HCT116 (cell line): ENCODE measurements around the gene TATDN2. TPM values are rescaled to one million over a fixed set of nuclear protein-coding genes. Genes with fewer than 3 reads are reported as not detected.

Source experiments
- ATAC-seq: fragments of 200-7000 bp; cut with Tn5 transposase; 2 replicates; pipeline ENCODE4 v1.9.1; 2020; ENCODE audit warnings: mild to moderate bottlenecking, moderate library complexity
- BruUV-seq: library from RNA; stranded (reverse); fragments of 400-500 nt; replicated peaks from 2 replicates; lab custom pipeline; 2021; lab: Mats Ljungman, UMichigan
- CTCF ChIA-PET: fragments of 300-600 bp; sonication (Branson Sonifier 250); formaldehyde crosslinking; loops from one replicate; lab custom pipeline; 2021; ENCODE audit warnings: antibody characterized with exemption; lab: Charles Lee
- POLR2A ChIA-PET: fragments of 300-600, 350-600 bp; sonication (Branson Sonifier 250); formaldehyde crosslinking; loops from one replicate; lab custom pipeline; 2021; ENCODE audit warnings: antibody characterized with exemption; lab: Charles Lee
- RAD21 ChIA-PET, 2 experiments: fragments of 300-600 bp; sonication (Branson Sonifier 250); formaldehyde crosslinking; loops; one replicate each; lab custom pipeline; 2023; ENCODE audit warnings: low total read pairs in 2 of 2; ENCODE audit not compliant: uncharacterized antibody in 2 of 2, unreplicated experiment in 2 of 2, low non-redundant PET in 1 of 2; lab: Charles Lee
- DNase-seq: peaks from one replicate; pipeline ENCODE4 v3.0.0-alpha.2; 2010; ENCODE audit warnings: low read depth, low spot score
- H2AFZ ChIP-seq: fragments of 200-600 bp; shearing (Covaris generic), sonication (generic); 2 replicates; pipeline ENCODE4 v1.6.1; 2017; ENCODE audit warnings: low read depth, mixed run types, mixed read lengths, antibody characterized with exemption, low read length; ENCODE audit not compliant: poor library complexity, severe bottlenecking
- H3K27ac ChIP-seq: 2 replicates; pipeline ENCODE4 v1.5.1; 2012; ENCODE audit warnings: low read depth, low read length
- H3K27me3 ChIP-seq: fragments of 200-600 bp; sonication (generic); 2 replicates; pipeline ENCODE4 v1.6.1; 2016; ENCODE audit warnings: mixed run types, low read length, mixed read lengths; ENCODE audit not compliant: insufficient read depth
- H3K36me3 ChIP-seq, 2 experiments: fragments of 200-500 bp in 1 of 2; fragments of 200-600 bp in 1 of 2; sonication (Bioruptor generic) in 1 of 2; sonication (generic) in 1 of 2; 2 replicates each; pipeline versions ENCODE4 v1.5.1 to v1.6.1; 2014 to 2016; ENCODE audit warnings: low read length in 2 of 2, inconsistent platforms in 1 of 2, mixed read lengths in 1 of 2, mixed run types in 1 of 2; ENCODE audit not compliant: insufficient read depth in 2 of 2, control insufficient read depth in 1 of 2
- H3K4me1 ChIP-seq, 2 experiments: fragments of 200-600 bp in 1 of 2; sonication (generic) in 1 of 2; 2 replicates each; pipeline versions ENCODE4 v1.5.1 to v1.6.1; 2012 to 2017; ENCODE audit warnings: low read length in 2 of 2, inconsistent platforms in 1 of 2, mild to moderate bottlenecking in 1 of 2, mixed read lengths in 1 of 2, mixed run types in 1 of 2, moderate library complexity in 1 of 2; ENCODE audit not compliant: insufficient read depth in 2 of 2, control insufficient read depth in 1 of 2
- H3K4me2 ChIP-seq: fragments of 200-600 bp; sonication (generic); 2 replicates; pipeline ENCODE4 v1.6.1; 2017; ENCODE audit warnings: mixed run types, low read length, mixed read lengths
- H3K4me3 ChIP-seq, 2 experiments: fragments of 200-600 bp in 1 of 2; sonication (generic) in 1 of 2; replicated peaks in 1 of 2; 2 replicates each; pipeline ENCODE4 v1.5.1; 2011 to 2016; ENCODE audit warnings: low read length in 2 of 2, control low read depth in 1 of 2, low read depth in 1 of 2, mild to moderate bottlenecking in 1 of 2, mixed read lengths in 1 of 2, mixed run types in 1 of 2
- H3K79me2 ChIP-seq: fragments of 200-600 bp; sonication (generic); 2 replicates; pipeline ENCODE4 v1.6.1; 2017; ENCODE audit warnings: mild to moderate bottlenecking, mixed run types, low read length, moderate library complexity, mixed read lengths; ENCODE audit not compliant: insufficient read depth
- H3K9ac ChIP-seq: fragments of 200-600 bp; sonication (generic); 2 replicates; pipeline ENCODE4 v1.6.1; 2016; ENCODE audit warnings: low read length, mixed read lengths
- H3K9me2 ChIP-seq: fragments of 200-600 bp; sonication (generic), shearing (Covaris generic); 2 replicates; pipeline ENCODE4 v1.6.1; 2017; ENCODE audit warnings: mixed run types, mild to moderate bottlenecking, moderate library complexity; ENCODE audit not compliant: insufficient read depth
- H3K9me3 ChIP-seq, 2 experiments: fragments of 200-500 bp in 1 of 2; fragments of 200-600 bp in 1 of 2; sonication (Bioruptor generic) in 1 of 2; sonication (generic) in 1 of 2; 2 replicates each; pipeline ENCODE4 v1.6.1; 2014 to 2017; ENCODE audit warnings: low read length in 2 of 2, mixed read lengths in 2 of 2, inconsistent platforms in 1 of 2, low read depth in 1 of 2, mild to moderate bottlenecking in 1 of 2, mixed run types in 1 of 2, moderate library complexity in 1 of 2; ENCODE audit not compliant: control insufficient read depth in 1 of 2, insufficient read depth in 1 of 2
- H4K20me1 ChIP-seq: fragments of 200-600 bp; sonication (generic), shearing (Covaris generic); 2 replicates; pipeline ENCODE4 v1.6.1; 2017; ENCODE audit warnings: mixed run types, mild to moderate bottlenecking, moderate library complexity; ENCODE audit not compliant: insufficient read depth
- EGR1 ChIP-seq: IDR thresholded peaks from 2 replicates; pipeline ENCODE4 v1.6.1; 2012; ENCODE audit warnings: low read depth
- EZH2 ChIP-seq: fragments of 200-600 bp; sonication (generic); IDR thresholded peaks from 2 replicates; pipeline ENCODE4 v1.6.1; 2017; ENCODE audit warnings: antibody characterized with exemption, mixed run types
- EZH2phosphoT487 ChIP-seq: fragments of 200-600 bp; IDR thresholded peaks from 2 replicates; pipeline ENCODE4 v1.6.1; 2018; ENCODE audit warnings: antibody characterized with exemption, borderline replicate concordance
- FOSL1 ChIP-seq: IDR thresholded peaks from 2 replicates; pipeline ENCODE4 v1.6.1; 2012; ENCODE audit warnings: low read depth
- JUND ChIP-seq: IDR thresholded peaks from 2 replicates; pipeline ENCODE4 v1.6.1; 2012
- POLR2A ChIP-seq: IDR thresholded peaks from 2 replicates; pipeline ENCODE4 v1.7.0; 2011; ENCODE audit warnings: borderline replicate concordance; ENCODE audit not compliant: insufficient read depth, insufficient read length; ENCODE audit errors: extremely low read depth
- SIN3A ChIP-seq: IDR thresholded peaks from 2 replicates; pipeline ENCODE4 v1.6.1; 2012; ENCODE audit warnings: low read depth
- SP1 ChIP-seq: IDR thresholded peaks from 2 replicates; pipeline ENCODE4 v1.6.1; 2012; ENCODE audit warnings: low read depth
- TCF7L2 ChIP-seq: IDR thresholded peaks from 2 replicates; pipeline ENCODE4 v1.7.0; 2011; ENCODE audit warnings: borderline replicate concordance, inconsistent platforms; ENCODE audit not compliant: insufficient read depth, insufficient read length; ENCODE audit errors: extremely low read depth
- ZFX ChIP-seq: fragments of 450-650 bp; IDR thresholded peaks from 2 replicates; pipeline ENCODE4 v1.6.1; 2017
- ZNF274 ChIP-seq: fragments of 200-500 bp; sonication (Bioruptor generic); IDR thresholded peaks from 2 replicates; pipeline ENCODE4 v1.6.1; 2014; ENCODE audit warnings: mild to moderate bottlenecking, low read depth, low read length, inconsistent platforms
- intact Hi-C: fragments of 100-400 bp; cut with micrococcal nuclease; formaldehyde crosslinking; loops from 2 replicates; pipeline ENCODE4 v1.10.0; 2022
- total RNA-seq: library from RNA; stranded (reverse); gene quantifications from one replicate; pipeline ENCODE4 v1.2.1, GENCODE V29; 2021; ENCODE audit not compliant: unreplicated experiment
- TF ChIP-seq, protein P1 (sequence below), 3 experiments: fragments of 200-600 bp in 1 of 3; sonication (generic) in 1 of 3; IDR thresholded peaks in 2 of 3; conservative IDR thresholded peaks in 1 of 3; 2 replicates each; pipeline ENCODE4 v1.5.1; 2012 to 2017; ENCODE audit warnings: low read depth in 2 of 3, low read length in 2 of 3, antibody characterized with exemption in 1 of 3, borderline replicate concordance in 1 of 3, control low read depth in 1 of 3, mild to moderate bottlenecking in 1 of 3, mixed read lengths in 1 of 3, mixed run types in 1 of 3, moderate library complexity in 1 of 3; ENCODE audit not compliant: insufficient read depth in 1 of 3
- TF ChIP-seq, protein P2 (sequence below): IDR thresholded peaks from 2 replicates; pipeline ENCODE4 v1.6.1; 2012
- TF ChIP-seq, protein P3 (sequence below): IDR thresholded peaks from 2 replicates; pipeline ENCODE4 v1.6.1; 2012

TATDN2 gene
- total RNA-seq, 1 experiment from 2014 or later = 26.8 TPM

DNA sequence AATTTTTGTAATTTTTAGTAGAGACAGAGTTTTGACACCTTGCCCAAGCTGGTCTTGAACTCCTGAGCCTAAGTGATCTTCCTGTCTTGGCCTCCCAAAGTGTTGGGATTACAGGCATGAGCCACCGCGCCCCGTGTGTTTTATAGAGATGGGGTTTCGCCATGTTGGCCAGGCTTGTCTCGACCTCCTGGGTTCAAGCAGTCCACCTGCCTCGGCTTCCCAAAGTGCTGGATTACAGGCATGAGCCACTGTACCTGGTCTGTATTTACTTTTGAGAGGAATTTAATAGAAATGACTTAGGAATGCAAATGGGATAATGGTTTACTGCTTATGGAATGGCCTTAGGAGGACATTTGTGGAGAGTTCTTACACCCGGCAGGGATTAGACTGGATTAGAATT is 10.8 kb downstream of the TATDN2 start:
- intact Hi-C loops = no loop called here
- TF ChIP-seq SP1 = no peak
- TF ChIP-seq, protein P1, sequence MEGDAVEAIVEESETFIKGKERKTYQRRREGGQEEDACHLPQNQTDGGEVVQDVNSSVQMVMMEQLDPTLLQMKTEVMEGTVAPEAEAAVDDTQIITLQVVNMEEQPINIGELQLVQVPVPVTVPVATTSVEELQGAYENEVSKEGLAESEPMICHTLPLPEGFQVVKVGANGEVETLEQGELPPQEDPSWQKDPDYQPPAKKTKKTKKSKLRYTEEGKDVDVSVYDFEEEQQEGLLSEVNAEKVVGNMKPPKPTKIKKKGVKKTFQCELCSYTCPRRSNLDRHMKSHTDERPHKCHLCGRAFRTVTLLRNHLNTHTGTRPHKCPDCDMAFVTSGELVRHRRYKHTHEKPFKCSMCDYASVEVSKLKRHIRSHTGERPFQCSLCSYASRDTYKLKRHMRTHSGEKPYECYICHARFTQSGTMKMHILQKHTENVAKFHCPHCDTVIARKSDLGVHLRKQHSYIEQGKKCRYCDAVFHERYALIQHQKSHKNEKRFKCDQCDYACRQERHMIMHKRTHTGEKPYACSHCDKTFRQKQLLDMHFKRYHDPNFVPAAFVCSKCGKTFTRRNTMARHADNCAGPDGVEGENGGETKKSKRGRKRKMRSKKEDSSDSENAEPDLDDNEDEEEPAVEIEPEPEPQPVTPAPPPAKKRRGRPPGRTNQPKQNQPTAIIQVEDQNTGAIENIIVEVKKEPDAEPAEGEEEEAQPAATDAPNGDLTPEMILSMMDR (IDR thresholded peaks at IDR 0.05 in 2 of 3, conservative IDR thresholded peaks at IDR 0.05 in 1 of 3; ENCODE audit: borderline replicate concordance in 1 of 3, insufficient read depth in 1 of 3, low read depth in 2 of 3, low read length in 2 of 3) = no peak
- TF ChIP-seq, protein P2, sequence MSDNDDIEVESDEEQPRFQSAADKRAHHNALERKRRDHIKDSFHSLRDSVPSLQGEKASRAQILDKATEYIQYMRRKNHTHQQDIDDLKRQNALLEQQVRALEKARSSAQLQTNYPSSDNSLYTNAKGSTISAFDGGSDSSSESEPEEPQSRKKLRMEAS = no peak
- TF ChIP-seq JUND = no peak
- TF ChIP-seq EZH2phosphoT487 = no peak

DNA sequence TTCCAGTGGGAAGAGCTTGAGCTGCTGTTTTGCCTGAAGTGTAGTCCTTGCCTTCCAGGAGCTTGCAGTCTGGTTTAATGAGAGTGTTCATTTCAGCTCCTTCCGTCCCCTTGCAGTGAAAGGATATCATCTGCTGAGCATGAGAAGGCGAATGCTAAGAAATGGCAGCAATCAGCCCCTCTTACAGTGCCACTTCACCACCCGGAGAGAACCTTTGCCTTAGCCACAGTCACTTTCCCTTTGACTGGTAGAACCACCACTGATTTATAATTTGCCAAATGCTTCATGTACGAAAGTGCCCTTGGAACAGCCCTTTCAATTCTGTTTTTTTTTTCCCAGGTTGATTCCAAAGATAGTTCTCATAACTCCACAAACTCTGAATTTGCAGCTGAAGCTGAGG is 11.5 kb downstream of the TATDN2 start:
- POLR2A ChIA-PET = no interaction called here
- peaks cover 83% of the 10 kb centered on the region for H3K79me2 ChIP-seq

More for the DNA sequence above, 10.8 kb downstream of the TATDN2 start:
- Histone ChIP-seq H3K27me3 (no peaks in the 10 kb centered on the region), H3K9me2 (no peaks in the 10 kb centered on the region), H2AFZ (no peak overlapping the region), H3K9me3 (no peaks in the 10 kb centered on the region), H3K4me1 (peaks cover 7% of the 10 kb centered on the region in 2 experiments), H4K20me1 (peaks cover 7% of the 10 kb centered on the region; the same call in 1 of the 2 replicates), H3K4me2 (no peak overlapping the region), H3K4me3 (no peak overlapping the region), H3K79me2 (peaks cover 83% of the 10 kb centered on the region), H3K9ac (no peak overlapping the region), H3K36me3 (peaks cover 16 to 33% of the 10 kb centered on the region in 2 experiments; a peak in 3 of 4 replicates), H3K27ac (no peak overlapping the region)
- ChIA-PET POLR2A (no interaction called here), RAD21 (no interaction called here), CTCF (no interaction called here)
- DNase-seq = no peak
- ATAC-seq = no peak
- no TSS peak for BruUV-seq

More for the DNA sequence above, 11.5 kb downstream of the TATDN2 start:
- Histone ChIP-seq H3K4me1 (peaks cover 7 to 9% of the 10 kb centered on the region in 2 experiments), H3K36me3 (peaks cover 18 to 32% of the 10 kb centered on the region in 2 experiments; a peak in 3 of 4 replicates), H3K9me3 (no peaks in the 10 kb centered on the region), H3K4me2 (no peak overlapping the region), H3K9me2 (no peaks in the 10 kb centered on the region), H3K9ac (no peak overlapping the region), H3K27me3 (no peaks in the 10 kb centered on the region), H2AFZ (no peak overlapping the region), H3K4me3 (no peak overlapping the region), H3K27ac (no peak overlapping the region), H4K20me1 (peaks cover 7% of the 10 kb centered on the region; the same call in 1 of the 2 replicates)
- ATAC-seq = no peak
- RAD21 ChIA-PET = no interaction called here
- CTCF ChIA-PET = no interaction called here
- DNase-seq = no peak
- intact Hi-C loops = no loop called here
- no TSS peak for BruUV-seq
- TF ChIP-seq EGR1 (no peak), FOSL1 (no peak), SIN3A (no peak), EZH2 (no peak), EZH2phosphoT487 (no peak), TCF7L2 (no peak), JUND (no peak), ZFX (no peak), ZNF274 (no peak), POLR2A (no peak), SP1 (no peak)
- TF ChIP-seq, protein P1 (IDR thresholded peaks at IDR 0.05 in 2 of 3, conservative IDR thresholded peaks at IDR 0.05 in 1 of 3; ENCODE audit: borderline replicate concordance in 1 of 3, insufficient read depth in 1 of 3, low read depth in 2 of 3, low read length in 2 of 3) = no peak
- TF ChIP-seq, protein P2 = no peak
- TF ChIP-seq, protein P3, sequence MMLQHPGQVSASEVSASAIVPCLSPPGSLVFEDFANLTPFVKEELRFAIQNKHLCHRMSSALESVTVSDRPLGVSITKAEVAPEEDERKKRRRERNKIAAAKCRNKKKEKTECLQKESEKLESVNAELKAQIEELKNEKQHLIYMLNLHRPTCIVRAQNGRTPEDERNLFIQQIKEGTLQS = no peak
